SH-SY5Y (cell line): ENCODE data around the gene MXRA8.

Source experiments
- GATA2 ChIP-seq: IDR thresholded peaks from 2 replicates; pipeline ENCODE4 v1.6.1; 2011; ENCODE audit warnings: mild to moderate bottlenecking, low read depth, low read length
- GATA3 ChIP-seq: IDR thresholded peaks from 2 replicates; pipeline ENCODE4 v1.6.1; 2011; ENCODE audit warnings: low read depth, mild to moderate bottlenecking, low read length, moderate library complexity

The MXRA8 gene

GRCh38 chr1:1340791-1341548 is 17.4 kb downstream of the MXRA8 start:
- no peak for TF ChIP-seq GATA3
- no peak for TF ChIP-seq GATA2

- TF ChIP-seq GATA2 (no peak), GATA3 (no peak)
Observed at GRCh38 chr1:1340185-1340584, 18.2 kb downstream of the MXRA8 start.

- no peak for TF ChIP-seq GATA3
- TF ChIP-seq GATA2 = no peak
Observed at GRCh38 chr1:1338278-1338677, 20.1 kb downstream of the MXRA8 start.

GRCh38 chr1:1337793-1338147 is 20.6 kb downstream of the MXRA8 start:
- TF ChIP-seq GATA2 (no peak), GATA3 (no peak)

GRCh38 chr1:1336931-1337792 is 21.2 kb downstream of the MXRA8 start:
- TF ChIP-seq GATA2 (no peak), GATA3 (no peak)

- no peak for TF ChIP-seq GATA3
Observed at GRCh38 chr1:1336446-1336845, 21.9 kb downstream of the MXRA8 start.

- TF ChIP-seq GATA2 = no peak
- TF ChIP-seq GATA3 = no peak
Observed at GRCh38 chr1:1335792-1336248, 22.5 kb downstream of the MXRA8 start.

- TF ChIP-seq GATA3 (no peak), GATA2 (no peak)
Observed at GRCh38 chr1:1335283-1335682, 23.1 kb downstream of the MXRA8 start.

GRCh38 chr1:1334835-1335234 is 23.5 kb downstream of the MXRA8 start:
- no peak for TF ChIP-seq GATA2
- TF ChIP-seq GATA3 = no peak

GRCh38 chr1:1333551-1334241 is 24.7 kb downstream of the MXRA8 start:
- TF ChIP-seq GATA3 = no peak
- no peak for TF ChIP-seq GATA2

GRCh38 chr1:1332774-1333480 is 25.4 kb downstream of the MXRA8 start:
- TF ChIP-seq GATA3 = no peak
- TF ChIP-seq GATA2 = no peak

- TF ChIP-seq GATA2 = no peak
- TF ChIP-seq GATA3 = no peak
Observed at GRCh38 chr1:1332031-1332755, 26.2 kb downstream of the MXRA8 start.

GRCh38 chr1:1331068-1331965 is 27.0 kb downstream of the MXRA8 start, which contains the start of gene TAS1R3:
TAS1R3 (plus strand) TSS chr1:1331280; CDS start chr1:1331346, 66 bp downstream.
- TF ChIP-seq GATA3 (no peak), GATA2 (no peak)
